CD4-positive, alpha-beta T cell treated with Interleukin-2 at 100 ng/mL for 4 hours (primary cell): ENCODE results near the gene DIO3.
"Not testable (repeated sequence)": the region's sequence is repeated elsewhere in the genome, so short reads cannot be mapped to it uniquely, and the experiment has no call there.

Experiments
- DNase-seq: peaks from one replicate; pipeline ENCODE4 v3.0.0-alpha.2; 2020; ENCODE audit warnings: low spot score

Gene DIO3

DNA sequence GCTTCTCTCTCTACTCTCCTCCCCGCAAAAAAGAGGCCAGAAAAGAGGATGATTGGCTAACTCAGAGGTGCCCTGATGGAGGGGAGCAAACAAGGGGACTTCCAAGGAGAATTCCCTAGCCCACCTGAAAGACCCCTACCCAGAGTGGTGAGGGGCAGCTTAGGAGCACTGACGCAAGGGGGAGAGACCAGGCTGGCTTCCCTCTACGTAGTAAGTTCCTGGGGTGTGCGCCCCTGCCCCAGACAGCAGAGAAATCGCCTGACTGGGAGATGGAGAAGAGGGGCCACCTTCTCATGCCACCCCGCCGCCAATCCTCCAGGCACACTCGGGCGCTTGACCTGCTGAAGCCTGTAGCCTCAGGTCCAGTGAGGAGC, 2.1 kb upstream of the DIO3 start:
- no peak for DNase-seq

DNA sequence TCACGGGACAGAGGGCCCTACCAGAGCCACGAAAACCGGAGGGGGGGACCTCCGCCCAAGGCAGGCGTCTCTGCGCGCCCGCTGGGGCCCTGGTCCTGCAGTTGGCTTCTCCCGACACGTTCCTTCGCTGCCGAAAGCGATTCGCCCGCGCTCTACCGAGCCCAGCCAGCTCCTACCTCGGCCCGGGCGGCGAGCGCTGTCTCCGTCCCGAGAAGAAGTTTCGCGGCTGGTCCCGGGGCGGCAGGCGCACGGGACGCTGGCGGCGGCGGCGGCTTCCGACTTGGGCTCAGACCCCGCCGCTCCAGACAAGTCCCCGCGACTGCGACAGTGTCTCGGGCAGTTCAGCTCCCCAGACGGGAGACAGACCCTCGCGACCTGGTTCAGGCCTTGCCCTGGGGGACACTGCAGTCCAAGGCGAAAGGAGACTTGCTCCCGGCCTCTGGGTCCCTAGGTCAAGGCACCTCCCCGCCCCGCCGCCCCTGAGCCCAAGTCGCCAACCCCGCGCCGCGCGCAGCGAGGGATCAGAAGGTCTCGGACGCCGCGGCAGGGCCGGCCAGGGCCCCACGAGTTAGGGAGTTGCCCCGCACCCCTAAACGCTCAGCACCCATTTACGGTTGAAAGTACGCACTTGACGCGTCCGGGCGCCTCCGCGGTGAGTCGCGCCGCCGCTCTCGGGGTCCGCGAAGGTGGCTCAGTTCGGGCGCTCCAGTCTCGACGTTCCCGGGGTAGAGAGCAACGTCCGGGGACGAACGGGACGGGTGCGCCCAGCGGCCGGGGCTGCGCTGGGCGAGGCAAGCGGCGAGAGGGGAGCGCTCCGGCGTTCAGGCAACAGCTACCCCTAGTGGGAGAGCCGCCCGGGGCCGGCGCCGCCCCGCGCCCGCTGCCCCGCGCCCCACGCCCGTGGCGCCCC, 1.4 kb upstream of the DIO3 start:
- DNase-seq = no peak

DNA sequence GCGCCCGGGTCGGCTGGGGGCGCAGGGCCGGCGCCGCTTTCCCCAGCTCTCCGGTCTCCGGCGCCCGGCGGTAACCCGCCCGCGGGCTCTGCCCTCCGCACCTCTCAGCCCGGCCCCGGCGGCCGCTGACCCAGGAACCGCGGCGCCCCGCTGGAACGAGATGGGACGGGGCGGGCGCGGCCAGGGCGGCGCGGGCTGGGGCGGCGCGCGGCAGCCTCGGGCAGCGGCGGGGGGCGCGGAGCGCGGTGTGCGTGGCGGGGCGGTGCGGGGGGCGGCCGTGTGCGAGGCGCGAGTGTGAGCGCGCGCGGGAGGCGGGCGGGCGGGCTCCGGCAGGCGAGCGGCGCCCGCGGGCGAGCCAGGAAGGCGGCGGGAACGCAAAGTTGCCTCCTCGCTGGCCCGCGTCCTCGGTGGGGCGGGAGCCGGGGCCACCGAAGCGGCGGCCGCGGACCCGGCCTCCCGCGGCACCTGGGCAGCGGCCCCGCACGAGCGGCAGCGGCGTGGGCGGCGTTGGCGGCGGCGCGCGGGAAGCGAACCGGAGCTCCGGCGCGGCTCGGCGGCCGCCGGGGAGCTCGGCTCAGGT, 671 bp upstream of the DIO3 start:
- DNase-seq = no peak

DNA sequence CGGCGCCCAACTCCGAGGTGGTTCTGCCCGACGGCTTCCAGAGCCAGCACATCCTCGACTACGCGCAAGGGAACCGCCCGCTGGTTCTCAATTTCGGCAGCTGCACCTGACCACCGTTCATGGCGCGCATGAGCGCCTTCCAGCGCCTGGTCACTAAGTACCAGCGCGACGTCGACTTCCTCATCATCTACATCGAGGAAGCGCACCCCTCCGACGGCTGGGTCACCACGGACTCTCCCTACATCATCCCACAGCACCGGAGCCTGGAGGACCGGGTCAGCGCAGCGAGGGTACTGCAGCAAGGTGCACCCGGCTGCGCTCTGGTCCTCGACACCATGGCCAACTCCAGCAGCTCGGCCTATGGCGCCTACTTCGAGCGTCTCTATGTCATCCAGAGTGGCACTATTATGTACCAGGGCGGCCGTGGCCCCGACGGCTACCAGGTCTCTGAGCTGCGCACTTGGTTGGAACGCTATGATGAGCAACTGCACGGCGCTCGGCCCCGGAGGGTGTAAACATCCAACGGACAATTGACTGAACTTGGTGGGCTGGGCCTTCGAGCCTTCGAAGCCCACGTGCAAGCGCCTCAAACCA, 699 bp downstream of the DIO3 start:
- DNase-seq = no peak

DNA sequence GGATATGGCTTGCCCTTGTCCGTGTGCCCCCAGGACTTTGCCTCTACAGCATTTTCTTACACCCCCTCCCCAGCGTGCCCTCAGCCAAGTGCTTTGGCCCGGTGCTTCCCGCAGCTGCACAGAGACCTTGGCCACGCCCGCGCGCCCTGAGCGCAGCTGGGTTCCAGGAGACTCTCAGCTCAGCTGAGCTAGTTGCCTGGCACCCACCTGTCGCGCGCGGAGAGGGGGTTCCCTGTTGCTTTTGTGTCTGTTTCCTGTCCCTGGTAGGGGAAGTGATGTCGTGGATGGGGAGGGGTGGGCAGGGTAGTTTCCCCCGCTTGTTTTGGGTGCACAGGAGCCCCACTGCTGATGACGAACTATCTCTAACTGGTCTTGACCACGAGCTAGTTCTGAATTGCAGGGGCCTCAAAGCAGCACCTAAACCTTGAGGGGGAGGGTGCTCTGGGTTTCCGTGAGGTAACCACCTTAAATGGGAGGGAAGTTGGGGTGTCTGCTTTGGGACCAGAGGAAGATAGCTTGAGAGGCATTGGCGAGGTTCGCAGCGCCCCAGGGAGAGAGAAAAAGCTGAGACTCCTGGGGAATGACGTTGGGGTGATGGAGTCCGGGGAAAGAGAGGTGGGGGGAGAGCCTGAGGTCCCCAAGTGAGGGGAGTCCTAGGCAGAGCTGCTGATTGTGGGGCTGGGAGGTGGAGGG, 1.5 kb downstream of the DIO3 start:
- DNase-seq = no peak

DNA sequence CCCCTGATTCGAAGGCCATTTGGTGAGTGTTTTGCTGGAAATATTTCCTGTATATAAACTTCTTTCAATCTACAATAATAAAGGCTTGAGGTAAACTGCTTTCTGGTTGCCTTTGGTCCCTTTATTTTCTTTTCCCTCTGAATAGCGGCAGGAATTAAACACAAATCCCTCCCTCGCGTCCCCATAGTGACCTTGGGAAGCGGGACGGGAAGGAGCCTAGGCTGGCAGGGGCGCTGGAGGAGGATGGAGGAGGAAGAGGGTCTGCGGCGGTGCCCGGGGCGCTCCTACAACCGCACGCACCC, 2.0 kb downstream of the DIO3 start:
- no peak for DNase-seq

DNA sequence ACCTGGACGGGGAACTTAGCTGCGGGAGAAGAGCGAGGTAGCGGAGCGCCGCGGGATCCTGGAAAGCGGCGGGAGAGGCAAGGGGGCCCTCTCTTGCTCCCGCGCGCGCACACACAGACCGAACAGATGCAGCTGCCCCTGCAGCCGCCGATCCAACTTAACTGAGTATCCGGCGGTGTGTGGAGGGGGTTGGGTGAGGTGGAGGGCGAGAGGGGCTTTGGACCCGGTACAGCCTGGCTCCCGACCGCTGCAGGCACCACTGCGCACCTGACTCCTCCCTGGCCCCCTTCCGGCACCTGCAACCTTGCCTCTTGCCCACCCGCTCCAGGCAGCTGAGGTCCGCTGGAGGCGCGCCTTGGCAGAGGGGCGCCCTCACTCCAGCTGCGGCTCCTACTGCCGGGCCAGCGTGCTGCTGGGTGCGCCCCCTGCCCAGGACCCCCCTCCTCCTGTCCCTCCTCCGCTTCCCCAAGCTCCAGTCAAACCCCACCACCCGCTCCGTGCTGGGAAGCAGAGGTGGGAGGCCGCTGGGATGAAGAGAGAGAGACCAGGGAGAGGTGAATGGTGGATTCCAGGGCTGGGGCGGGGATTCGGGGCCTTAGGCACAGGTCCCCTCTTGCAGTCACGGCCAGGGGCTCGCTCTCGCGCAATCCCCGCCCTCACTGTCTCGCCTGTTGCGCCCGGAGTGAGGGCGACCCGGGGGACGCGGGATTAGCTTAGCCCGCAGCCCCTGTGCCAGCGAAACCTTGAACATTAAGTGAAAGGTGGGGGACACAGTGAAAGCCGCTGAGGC, 2.6 kb downstream of the DIO3 start:
- DNase-seq = no peak

DNA sequence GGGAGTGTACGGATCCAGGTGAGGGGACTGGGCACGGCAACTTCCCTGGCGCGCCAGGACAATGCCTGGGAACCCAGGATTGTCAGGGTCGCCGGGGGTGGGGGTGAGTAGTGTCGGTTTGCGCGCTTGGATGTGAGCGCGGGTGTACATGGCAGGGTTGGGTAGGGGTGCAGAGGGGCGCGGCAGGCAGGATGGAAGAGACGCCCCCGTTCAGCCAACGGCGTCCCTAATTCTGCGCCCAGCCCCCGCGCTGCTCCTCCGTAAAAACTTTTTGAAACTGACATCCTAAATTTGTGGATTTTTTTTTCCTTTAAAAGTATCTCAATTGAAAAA, 3.1 kb downstream of the DIO3 start:
- no peak for DNase-seq

DNA sequence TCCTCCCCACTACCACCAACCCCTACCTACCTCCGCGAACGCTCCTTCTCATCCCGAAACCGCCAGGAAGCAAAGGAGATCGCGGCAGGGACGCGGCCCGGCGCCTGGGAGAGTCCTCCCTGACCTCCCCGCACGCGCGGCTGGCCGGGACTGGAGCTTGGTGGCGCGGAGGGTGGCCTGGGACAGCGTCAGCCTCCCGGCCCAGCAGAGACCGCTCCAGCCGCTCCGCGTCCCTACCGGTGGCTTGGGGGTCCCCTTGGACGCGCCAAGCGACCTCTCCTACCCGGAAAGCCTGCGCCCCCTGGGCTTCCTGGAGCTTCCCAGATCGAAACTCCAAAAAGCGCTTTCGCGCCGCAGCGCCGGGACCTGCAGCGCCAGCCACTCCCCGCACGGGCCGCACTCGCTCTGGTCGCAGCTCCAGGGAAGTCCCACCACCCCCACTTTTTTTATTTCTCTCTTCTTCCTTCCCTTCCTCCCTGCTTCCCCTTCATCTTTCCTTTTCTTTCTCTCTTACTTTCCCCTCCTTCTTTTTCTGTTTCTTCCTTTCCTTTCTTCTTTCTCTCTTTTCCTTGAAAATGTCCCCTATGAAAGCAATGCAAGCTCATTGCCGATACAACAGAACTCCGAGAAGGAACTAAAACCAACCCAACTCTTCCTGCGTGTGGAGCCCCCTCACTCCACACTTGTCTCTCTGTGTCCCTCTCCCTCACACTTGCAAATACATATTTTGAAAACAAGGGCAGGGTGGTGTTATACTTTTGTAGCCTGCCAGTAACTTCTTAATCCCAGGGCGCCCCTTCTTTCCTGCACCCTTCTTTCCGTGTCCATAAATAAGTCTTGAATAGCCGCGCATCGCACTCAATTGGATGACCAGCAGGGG, 3.8 kb downstream of the DIO3 start:
- DNase-seq = no peak

DNA sequence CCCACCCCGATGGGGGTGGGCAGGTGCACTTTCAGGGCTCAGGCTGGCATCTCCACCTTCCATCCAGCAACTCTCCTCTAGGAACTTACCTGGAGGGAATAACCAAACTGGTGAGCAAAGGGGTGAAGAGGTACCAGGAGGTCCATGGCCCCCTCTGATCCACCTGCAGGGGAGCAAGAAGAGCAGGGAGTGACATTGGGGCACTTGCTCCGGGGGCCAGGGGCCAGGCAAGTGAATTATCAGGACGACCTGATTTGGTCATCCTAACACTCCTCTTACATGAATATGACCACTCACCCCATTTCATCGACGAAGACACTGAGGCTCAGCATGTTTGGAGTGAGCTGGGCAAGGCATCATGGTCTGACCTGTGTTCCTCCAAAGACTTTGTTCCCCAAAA, 6.0 kb downstream of the DIO3 start:
- no peak for DNase-seq

DNA sequence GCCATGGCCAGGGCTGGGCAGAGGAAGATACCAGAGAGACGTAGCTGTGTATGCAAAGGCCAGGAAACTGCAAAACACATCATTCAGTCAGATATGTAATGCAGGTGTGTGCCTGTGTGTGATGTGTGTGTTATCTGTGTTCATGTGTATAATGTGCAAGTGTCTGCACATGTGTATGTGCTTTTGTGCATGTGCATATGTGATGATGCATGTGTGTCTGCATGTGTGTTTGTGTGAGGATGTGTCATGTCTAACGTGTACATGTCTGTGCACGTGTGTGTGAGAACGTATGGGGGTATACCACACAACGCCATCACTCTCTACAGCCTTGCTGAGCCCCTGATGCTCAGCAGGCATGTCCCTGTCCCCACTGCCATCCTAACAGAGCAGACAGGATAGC, 9.7 kb downstream of the DIO3 start:
- DNase-seq = no peak

DNA sequence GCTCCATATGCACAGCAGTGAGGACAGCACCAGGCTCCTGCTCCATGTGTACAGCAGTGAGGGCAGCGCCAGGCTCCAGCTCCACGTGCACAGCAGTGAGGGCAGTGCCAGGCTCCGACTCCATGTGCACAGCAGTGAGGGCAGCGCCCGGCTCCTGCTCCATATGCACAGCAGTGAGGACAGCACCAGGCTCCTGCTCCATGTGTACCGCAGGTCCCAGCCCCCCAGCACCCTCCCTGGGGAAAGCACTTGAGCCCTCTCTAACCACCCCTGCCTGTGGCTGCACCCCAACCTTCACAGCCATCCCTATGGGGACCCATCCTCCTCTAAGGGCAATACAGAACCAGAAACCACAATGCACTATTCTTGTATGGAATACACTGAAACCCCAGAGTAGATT, 11.2 kb downstream of the DIO3 start:
- not testable (repeated sequence) for DNase-seq

DNA sequence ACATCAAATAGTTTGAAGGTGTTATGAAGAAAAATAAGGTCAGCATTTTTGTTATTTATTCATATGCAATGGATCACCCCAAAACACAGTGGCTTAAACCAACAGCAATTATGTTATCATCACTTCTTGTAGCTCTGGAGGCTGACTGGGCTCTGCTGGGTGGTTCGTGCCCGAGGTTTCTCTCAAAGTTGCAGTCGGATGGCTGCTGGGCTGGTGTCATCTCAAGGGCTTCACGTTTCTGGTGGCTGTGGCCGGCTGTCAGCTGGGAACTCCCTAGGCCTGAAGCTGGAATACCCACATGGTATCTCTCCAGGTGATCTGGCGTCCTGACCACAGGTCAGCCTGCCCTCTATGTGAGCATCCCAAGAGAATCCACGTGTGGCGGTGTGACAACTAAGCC, 12.0 kb downstream of the DIO3 start:
- DNase-seq = no peak

DNA sequence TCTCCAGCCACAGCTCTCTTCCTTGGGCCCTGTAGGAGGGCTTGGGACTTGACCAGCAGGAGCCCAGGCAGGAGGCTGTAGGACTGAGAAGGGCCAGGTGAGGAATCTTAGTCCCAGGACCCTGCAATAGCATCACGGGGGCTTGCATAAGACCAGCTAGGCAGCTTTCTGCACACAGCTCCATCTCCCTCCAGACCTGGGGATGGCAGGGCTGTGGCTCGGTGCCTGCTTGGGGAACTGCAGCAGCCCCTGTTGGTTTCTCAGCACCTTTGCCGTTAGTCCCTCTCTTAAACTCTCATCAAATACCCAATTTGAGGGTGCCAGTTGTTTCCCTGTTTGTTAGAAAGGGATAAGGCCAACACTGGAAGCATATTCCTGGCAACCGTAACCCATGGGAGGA, 14.3 kb downstream of the DIO3 start:
- no peak for DNase-seq

DNA sequence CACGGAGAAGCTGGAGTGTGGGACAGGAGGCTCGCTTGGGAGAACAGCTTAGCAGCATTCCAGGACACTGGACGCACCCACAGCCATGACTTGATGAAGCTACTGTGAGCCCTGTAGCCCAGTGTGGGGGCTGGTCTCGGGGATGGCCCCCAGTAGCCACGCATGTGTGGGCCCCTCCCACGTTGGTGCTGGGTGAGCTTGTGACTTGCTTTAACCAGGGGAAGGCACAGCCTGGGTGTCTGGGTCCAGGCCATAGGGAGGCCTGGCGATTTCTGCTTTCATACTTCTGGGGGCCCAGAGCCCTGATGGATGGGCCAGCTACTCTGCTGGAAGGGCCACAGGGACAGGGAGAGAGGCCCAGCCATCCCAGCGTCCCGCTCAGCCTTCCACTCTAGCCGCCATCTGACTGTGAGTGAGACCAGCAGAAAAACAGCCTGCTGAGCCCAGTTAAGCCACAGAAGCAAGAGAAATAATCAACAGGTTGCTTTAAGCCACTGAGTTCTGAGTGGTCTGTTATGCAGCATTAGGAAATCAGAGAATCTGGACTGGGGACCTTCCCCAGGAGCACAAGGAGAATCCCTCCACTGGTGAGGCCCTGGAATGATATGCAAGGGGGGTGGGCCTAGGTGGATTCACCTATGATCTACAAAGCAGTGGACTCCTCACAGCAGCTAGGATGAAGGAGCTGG, 16.1 kb downstream of the DIO3 start:
- DNase-seq = no peak

DNA sequence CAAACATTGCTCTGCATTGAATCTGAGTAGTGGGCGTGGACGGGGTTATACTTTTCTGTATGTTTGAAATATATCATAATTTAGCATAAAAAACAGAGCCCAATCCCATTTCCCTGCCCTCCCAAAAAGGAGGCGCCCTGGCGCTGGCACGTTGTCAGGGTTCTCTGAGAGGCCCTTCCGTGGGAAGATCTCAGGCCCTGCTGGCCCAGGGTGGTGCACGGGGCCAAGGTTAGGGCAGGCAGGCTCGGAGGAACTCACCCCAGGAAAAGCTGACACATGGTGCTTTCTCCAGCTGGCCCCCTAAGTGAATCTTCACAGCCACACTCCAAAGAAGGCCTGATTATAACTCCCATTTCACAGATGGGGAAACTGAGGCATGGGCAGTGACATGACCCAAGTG, 17.2 kb downstream of the DIO3 start:
- no peak for DNase-seq

DNA sequence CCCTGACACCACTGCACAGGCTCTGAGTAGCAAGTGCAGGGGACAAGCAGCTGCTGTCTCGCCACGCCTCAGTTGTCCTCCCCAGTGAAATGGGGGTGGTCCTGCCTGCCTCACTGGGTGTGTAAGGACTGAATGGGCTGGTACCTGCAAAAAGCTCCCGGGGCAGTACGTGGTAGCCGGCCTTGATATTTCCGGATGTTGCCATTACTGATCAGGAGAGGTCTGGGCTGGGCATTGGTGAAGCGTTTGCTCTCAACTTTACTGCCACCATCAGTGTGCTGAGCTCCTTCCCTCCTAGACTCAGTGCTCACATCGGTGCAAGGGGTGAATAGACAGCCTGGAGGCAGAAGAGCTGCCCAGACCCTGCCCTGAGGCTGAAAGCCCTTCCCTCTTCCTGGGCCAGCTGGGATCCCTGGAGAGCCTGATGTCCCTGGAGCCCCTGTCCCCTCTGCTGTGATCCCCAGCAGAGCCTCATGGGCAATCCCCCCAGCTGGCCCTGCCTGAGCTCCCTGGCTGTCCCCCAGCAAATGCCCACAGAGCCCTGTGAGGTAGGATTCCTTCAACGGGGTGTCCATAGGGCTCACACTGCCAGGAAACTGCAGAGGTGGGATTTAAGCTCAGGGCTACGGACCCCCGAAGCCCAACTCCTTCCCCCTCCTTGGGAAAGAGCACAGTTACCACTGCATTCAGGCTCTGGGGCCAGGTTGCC, 18.2 kb downstream of the DIO3 start:
- DNase-seq = no peak

DNA sequence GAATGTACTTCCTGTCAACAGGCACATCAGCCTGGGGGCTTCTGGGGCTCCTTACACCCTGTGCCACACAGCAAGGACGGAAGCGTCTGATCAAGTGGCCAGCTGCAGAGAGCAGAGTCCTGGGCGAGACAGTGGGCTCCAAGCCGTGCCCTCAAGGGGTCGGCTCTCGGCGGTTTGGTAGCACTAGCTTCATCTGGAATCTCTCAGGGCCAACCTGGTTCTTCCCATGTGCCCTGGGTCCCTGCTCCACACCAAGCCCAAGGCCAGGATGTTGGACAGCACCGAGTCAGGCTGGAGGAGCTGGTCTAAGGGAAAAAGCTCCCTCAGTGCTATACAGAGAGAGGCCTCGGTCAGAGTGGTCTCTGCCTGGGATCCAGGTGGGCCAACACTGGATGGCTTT, 20.5 kb downstream of the DIO3 start:
- DNase-seq = no peak

DNA sequence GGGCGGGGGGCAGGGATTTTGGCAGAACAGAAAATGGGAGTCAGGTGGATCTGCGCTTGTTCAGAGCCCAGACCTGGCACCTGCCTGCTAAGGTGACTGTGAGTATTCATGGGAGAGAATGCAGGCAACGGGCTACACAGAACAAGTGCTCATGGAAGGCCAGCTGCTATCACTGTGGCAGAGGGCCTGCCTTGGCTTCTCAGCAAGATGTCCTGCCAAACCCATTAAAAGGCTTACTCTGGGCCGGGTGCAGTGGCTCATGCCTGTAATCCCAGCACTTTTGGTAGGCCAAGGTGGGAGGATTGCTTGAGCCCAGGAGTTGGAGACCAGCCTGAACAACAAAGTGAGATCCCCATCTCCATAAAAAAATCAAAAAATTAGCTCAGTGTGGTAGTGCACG, 21.0 kb downstream of the DIO3 start:
- no peak for DNase-seq

DNA sequence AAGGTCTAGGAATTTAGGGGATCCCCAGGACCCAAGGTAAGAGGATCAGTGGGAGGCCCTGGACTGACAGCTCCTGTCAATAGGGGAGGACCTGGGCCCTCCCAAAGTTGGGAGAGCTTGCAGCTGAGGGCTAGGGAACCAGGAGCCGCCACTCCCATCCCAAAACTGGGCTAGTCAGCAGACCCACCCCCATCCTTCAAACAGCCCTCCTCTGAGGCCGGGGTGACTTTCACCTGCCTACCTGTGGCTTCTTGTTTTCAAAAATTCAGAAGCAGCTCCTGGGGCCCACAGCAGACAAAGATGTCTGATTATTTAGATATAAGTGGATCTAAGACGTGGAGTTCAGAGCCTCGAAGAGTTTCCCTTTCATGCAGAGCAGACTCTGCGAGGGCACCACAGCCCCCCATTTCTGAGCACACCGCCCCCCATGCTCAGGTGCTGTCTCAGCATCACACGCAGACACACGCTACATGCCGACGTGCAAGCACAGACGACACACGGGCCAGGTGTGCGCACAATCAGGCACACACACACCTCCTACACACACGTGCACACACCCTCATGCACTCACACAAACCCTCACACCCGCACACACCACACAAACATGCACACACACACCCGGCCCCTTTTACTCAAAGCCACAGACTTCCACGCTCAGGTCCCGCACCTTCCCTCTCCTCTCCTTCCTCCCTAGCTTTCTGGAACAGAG, 21.9 kb downstream of the DIO3 start:
- DNase-seq = no peak
